ENCODE results near the gene PSAT1. TPM values are rescaled to one million over a fixed set of nuclear protein-coding genes. Genes with fewer than 3 reads are reported as not detected.

Gene PSAT1
- total and polyA plus RNA-seq, 2 of the 8 experiments (the other 6 are each of a cell fraction or from before 2014, with no cell fraction given), result 204 to 341 TPM

GRCh38 chr9:78307360-78307759, 10.4 kb downstream of the PSAT1 start:
- H2AK5ac ChIP-seq (ENCODE audit: low read depth, low read length), result no peak overlapping the region
- WGBS, 2 experiments (ENCODE audit: extremely low coverage in 1 of 2, insufficient coverage in 1 of 2, insufficient read length in 1 of 2, insufficient replicate concordance in 2 of 2, low coverage in 1 of 2, low lambda C conversion rate in 2 of 2, missing lambda C conversion rate in 1 of 2), result 100% methylated on average over 2 of the region's 2 CpGs; no CpG with 5 or more reads in 1 of the 2 experiments
- H3K4me2 ChIP-seq (ENCODE audit: insufficient read depth in 1 of 2, low read depth in 2 of 2, low read length in 2 of 2), result no peak overlapping the region
- peaks cover 0 to 75% of the 10 kb centered on the region in 2 experiments; a peak in 2 of 4 replicates for H3K79me2 ChIP-seq (ENCODE audit: control insufficient read depth in 1 of 2, insufficient read depth in 2 of 2, low read length in 2 of 2)
- DNase-seq (ENCODE audit: low read depth in 1 of 2, low spot score in 2 of 2) (no peak), FAIRE-seq (no peak)
- H2AFZ ChIP-seq (ENCODE audit: low read length), result no peak overlapping the region
- no peak overlapping the region for H3K4ac ChIP-seq (replicated peaks; ENCODE audit: insufficient read length, low read depth, low read length)
- no peak overlapping the region for H2BK12ac ChIP-seq (ENCODE audit: low read depth, low read length)
- H3K14ac ChIP-seq (ENCODE audit: insufficient read length), result no peak overlapping the region
- H3K23ac ChIP-seq (ENCODE audit: insufficient read length), result no peak overlapping the region
- H2BK20ac ChIP-seq (ENCODE audit: low read length), result no peak overlapping the region
- H3K18ac ChIP-seq (ENCODE audit: extremely low read depth, low read length), result no peak overlapping the region
- no peak overlapping the region for H3K9ac ChIP-seq (replicated peaks in 1 of 4; ENCODE audit: extremely low read depth in 1 of 4, low read depth in 3 of 4, low read length in 3 of 4)
- H2BK120ac ChIP-seq (replicated peaks; ENCODE audit: low read depth, low read length), result no peak overlapping the region
- H3K56ac ChIP-seq (replicated peaks; ENCODE audit: insufficient read length, low read depth, low read length), result no peak overlapping the region
- no peak overlapping the region for H3K27ac ChIP-seq (ENCODE audit: low read depth, low read length)
- H4K5ac ChIP-seq (ENCODE audit: insufficient read length, low read depth, low read length), result no peak overlapping the region
- H4K8ac ChIP-seq (ENCODE audit: extremely low read depth, insufficient read depth, low read length), result no peak overlapping the region
- ChIA-PET CTCF (ENCODE audit: partially characterized antibody) (interaction anchor here (0.7 kb wide), 1 partner anchor 1212 kb away, joined by 3 read pairs; no protein-coding TSS in a partner anchor), POLR2A (ENCODE audit: partially characterized antibody) (interaction anchor here (17.7 to 27.8 kb wide), 4 partner anchors 2 to 28 kb away, joined by 520 to 936 read pairs (median 729); partner anchors contain the start of gene PSAT1)
- no peaks in the 10 kb centered on the region for H3K4me1 ChIP-seq (replicated peaks in 1 of 4; ENCODE audit: control insufficient read depth in 3 of 4, insufficient read depth in 4 of 4, low read length in 3 of 4)
- no peak overlapping the region for H2BK15ac ChIP-seq (ENCODE audit: low read length)
- no peaks in the 10 kb centered on the region for H3K27me3 ChIP-seq (replicated peaks in 1 of 4; ENCODE audit: control insufficient read depth in 3 of 4, extremely low read depth in 1 of 4, insufficient read depth in 3 of 4, low read length in 3 of 4)
- peaks cover 60 to 100% (median 92%) of the 10 kb centered on the region in 4 experiments for H3K36me3 ChIP-seq (ENCODE audit: control insufficient read depth in 2 of 4, insufficient read depth in 4 of 4, low read length in 3 of 4)
- H3K4me3 ChIP-seq (ENCODE audit: extremely low read depth in 1 of 4, insufficient read depth in 2 of 4, low read depth in 3 of 4, low read length in 4 of 4), result no peak overlapping the region
- H3K79me1 ChIP-seq (ENCODE audit: low read depth, low read length), result peaks cover 3% of the 10 kb centered on the region; the same call in 1 of the 2 replicates
- H2BK5ac ChIP-seq (ENCODE audit: low read depth, low read length), result no peak overlapping the region
- H4K20me1 ChIP-seq (replicated peaks in 1 of 2; ENCODE audit: control insufficient read depth in 1 of 2, insufficient read depth in 2 of 2, low read length in 2 of 2), result peaks cover 20 to 25% of the 10 kb centered on the region in 2 experiments
- no peak overlapping the region for H4K91ac ChIP-seq (replicated peaks; ENCODE audit: insufficient read length, low read length)
- H3K9me3 ChIP-seq (ENCODE audit: insufficient read depth in 2 of 2, low read depth in 1 of 2, low read length in 1 of 2), result no peaks in the 10 kb centered on the region; a peak in 1 of 4 replicates
- no peaks in the 10 kb centered on the region for H3K23me2 ChIP-seq (ENCODE audit: low read depth, low read length)
- no peak for TF ChIP-seq GTF2F1 (IDR thresholded peaks at IDR 0.05; ENCODE audit: borderline replicate concordance, low read depth, low read length)
- TF ChIP-seq MAX (IDR thresholded peaks at IDR 0.05), result no peak

Measured in H1 (cell line).